SK-N-SH treated with all-trans-retinoic acid at 6 μM for 48 hours (cell line): ENCODE measurements around the gene BMPR1B.

Source experiments
- ATAC-seq: fragments of 200-7000 bp; cut with Tn5 transposase; 3 replicates; pipeline ENCODE4 v1.9.1; 2020; ENCODE audit warnings: mild to moderate bottlenecking, moderate library complexity
- ARNTL ChIP-seq: fragments of 450-650 bp; formaldehyde crosslinking; IDR thresholded peaks from 2 replicates; pipeline ENCODE4 v1.5.0; 2020; ENCODE audit warnings: low read depth, mild to moderate bottlenecking, moderate library complexity, borderline replicate concordance
- BACH2 ChIP-seq: fragments of 250-450 bp; sonication (Bioruptor Pico); IDR thresholded peaks from 2 replicates; pipeline ENCODE4 v1.9.0; 2021; ENCODE audit warnings: mild to moderate bottlenecking, borderline replicate concordance
- CSDC2 ChIP-seq: fragments of 250-450 bp; sonication (Bioruptor Pico); IDR thresholded peaks from 2 replicates; pipeline ENCODE4 v1.5.0; 2020; ENCODE audit warnings: mild to moderate bottlenecking, moderate library complexity
- CSRNP3 ChIP-seq: fragments of 250-450 bp; sonication (Bioruptor Pico); IDR thresholded peaks from 2 replicates; pipeline ENCODE4 v1.5.1; 2021; ENCODE audit warnings: mild to moderate bottlenecking, moderate library complexity
- ESRRG ChIP-seq: fragments of 250-450 bp; sonication (Bioruptor Pico); IDR thresholded peaks from 2 replicates; pipeline ENCODE4 v1.6.1; 2021; ENCODE audit warnings: mild to moderate bottlenecking
- GLIS3 ChIP-seq: fragments of 250-450 bp; sonication (Bioruptor Pico); IDR thresholded peaks from 2 replicates; pipeline ENCODE4 v1.5.0; 2020; ENCODE audit warnings: mild to moderate bottlenecking, moderate library complexity
- OSR1 ChIP-seq: fragments of 250-450 bp; sonication (Bioruptor Pico); IDR thresholded peaks from 2 replicates; pipeline ENCODE4 v1.8.0; 2022; ENCODE audit warnings: moderate library complexity, mild to moderate bottlenecking, inconsistent platforms
- PATZ1 ChIP-seq: fragments of 250-450 bp; sonication (Bioruptor Pico); IDR thresholded peaks from 2 replicates; pipeline ENCODE4 v1.8.0; 2020; ENCODE audit warnings: mild to moderate bottlenecking, moderate library complexity, borderline replicate concordance
- RARB ChIP-seq: fragments of 250-450 bp; sonication (Bioruptor Pico); IDR thresholded peaks from 2 replicates; pipeline ENCODE4 v1.8.0; 2021; ENCODE audit warnings: mild to moderate bottlenecking, moderate library complexity
- TCF4 ChIP-seq: fragments of 250-450 bp; sonication (Bioruptor Pico); IDR thresholded peaks from 2 replicates; pipeline ENCODE4 v1.8.0; 2021; ENCODE audit warnings: mild to moderate bottlenecking, moderate library complexity, borderline replicate concordance
- TOX ChIP-seq: fragments of 250-450 bp; sonication (Bioruptor Pico); IDR thresholded peaks from 2 replicates; pipeline ENCODE4 v1.8.0; 2021; ENCODE audit warnings: mild to moderate bottlenecking, moderate library complexity, borderline replicate concordance
- TSHZ2 ChIP-seq: fragments of 250-450 bp; sonication (Bioruptor Pico); IDR thresholded peaks from 2 replicates; pipeline ENCODE4 v1.5.0; 2020; ENCODE audit warnings: mild to moderate bottlenecking, moderate library complexity
- ZC3H10 ChIP-seq: fragments of 250-450 bp; sonication (Bioruptor Pico); IDR thresholded peaks from 2 replicates; pipeline ENCODE4 v1.5.1; 2021; ENCODE audit warnings: mild to moderate bottlenecking, moderate library complexity
- ZFP3 ChIP-seq: fragments of 250-450 bp; sonication (Bioruptor Pico); IDR thresholded peaks from 2 replicates; pipeline ENCODE4 v1.5.0; 2020; ENCODE audit warnings: mild to moderate bottlenecking, moderate library complexity
- ZFP30 ChIP-seq: fragments of 450-650 bp; formaldehyde crosslinking; IDR thresholded peaks from 2 replicates; pipeline ENCODE4 v1.5.0; 2022; ENCODE audit warnings: mild to moderate bottlenecking, moderate library complexity
- ZNF70 ChIP-seq: fragments of 450-650 bp; formaldehyde crosslinking; IDR thresholded peaks from 2 replicates; pipeline ENCODE4 v1.5.0; 2020; ENCODE audit warnings: mild to moderate bottlenecking, moderate library complexity
- ZNF8 ChIP-seq: fragments of 450-650 bp; formaldehyde crosslinking; IDR thresholded peaks from 2 replicates; pipeline ENCODE4 v1.5.0; 2020; ENCODE audit warnings: mild to moderate bottlenecking, moderate library complexity
- TF ChIP-seq, protein P1 (sequence below): fragments of 250-450 bp; sonication (Bioruptor Pico); IDR thresholded peaks from 2 replicates; pipeline ENCODE4 v1.5.1; 2020; ENCODE audit warnings: low read depth, mild to moderate bottlenecking, moderate library complexity

The BMPR1B gene

DNA sequence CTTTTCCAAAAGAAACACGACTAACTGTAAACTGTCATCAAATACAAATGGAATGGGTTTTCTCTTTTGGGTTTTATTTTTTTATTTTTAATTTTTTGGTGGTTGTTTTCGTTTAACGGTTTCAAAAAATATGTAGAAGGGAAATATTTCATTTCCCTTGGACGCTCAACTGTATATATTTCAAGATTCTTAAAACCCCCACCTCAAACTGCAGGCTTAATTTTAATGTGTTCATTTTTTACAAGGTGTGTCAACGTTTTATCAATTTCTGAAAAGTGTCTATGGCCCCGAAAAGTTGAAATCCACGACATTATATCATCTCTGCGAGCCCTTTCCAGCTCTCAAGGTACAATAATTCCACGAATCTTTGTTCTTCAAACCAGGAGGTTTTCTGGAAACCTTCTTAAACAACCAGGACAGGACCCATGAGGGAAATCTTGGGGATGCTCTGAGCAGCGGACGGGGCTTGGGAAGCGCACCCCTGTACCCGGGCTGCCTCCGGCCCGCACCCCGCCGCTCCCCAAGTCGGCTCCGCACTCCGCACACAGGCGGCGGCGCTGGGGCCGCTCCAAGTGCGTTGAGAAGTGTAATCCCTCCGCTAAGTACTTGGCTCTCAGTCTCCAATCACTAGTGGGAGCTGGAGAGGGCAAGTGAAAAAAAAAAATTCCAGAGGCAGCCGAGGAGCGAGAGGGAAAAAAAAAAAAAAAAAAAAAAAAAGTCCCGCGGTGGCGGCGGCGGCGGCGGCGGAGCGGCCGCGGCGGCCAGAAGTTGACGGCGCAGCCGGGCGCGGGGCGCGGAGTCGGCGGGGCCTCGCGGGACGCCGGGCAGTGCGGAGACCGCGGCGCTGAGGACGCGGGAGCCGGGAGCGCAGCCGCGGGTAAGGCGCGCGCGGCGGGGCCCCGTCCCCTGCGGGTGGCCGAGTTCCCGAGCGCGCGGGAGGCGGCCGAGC, at the start of gene BMPR1B:
Gene BMPR1B, plus strand, starts transcription at position 764 of the 949 bp plus-strand sequence. CDS start 346,470 bp downstream, outside the sequence.
- TF ChIP-seq GLIS3 (CRISPR knock-in tag) = no peak
- TF ChIP-seq ESRRG (CRISPR knock-in tag) = no peak
- no peak for TF ChIP-seq TCF4 (CRISPR knock-in tag)
- TF ChIP-seq ARNTL (CRISPR knock-in tag) = no peak
- TF ChIP-seq ZNF70 = no peak
- no peak for TF ChIP-seq RARB (CRISPR knock-in tag)
- no peak for TF ChIP-seq BACH2 (CRISPR knock-in tag)
- no peak for TF ChIP-seq PATZ1 (CRISPR knock-in tag)
- no peak for TF ChIP-seq CSRNP3 (CRISPR knock-in tag)
- TF ChIP-seq ZNF8 (CRISPR knock-in tag) = no peak
- TF ChIP-seq CSDC2 (CRISPR knock-in tag) = no peak
- no peak for TF ChIP-seq ZC3H10 (CRISPR knock-in tag)
- TF ChIP-seq ZFP30 (CRISPR knock-in tag) = no peak
- peak; percentile 74 for ATAC-seq

DNA sequence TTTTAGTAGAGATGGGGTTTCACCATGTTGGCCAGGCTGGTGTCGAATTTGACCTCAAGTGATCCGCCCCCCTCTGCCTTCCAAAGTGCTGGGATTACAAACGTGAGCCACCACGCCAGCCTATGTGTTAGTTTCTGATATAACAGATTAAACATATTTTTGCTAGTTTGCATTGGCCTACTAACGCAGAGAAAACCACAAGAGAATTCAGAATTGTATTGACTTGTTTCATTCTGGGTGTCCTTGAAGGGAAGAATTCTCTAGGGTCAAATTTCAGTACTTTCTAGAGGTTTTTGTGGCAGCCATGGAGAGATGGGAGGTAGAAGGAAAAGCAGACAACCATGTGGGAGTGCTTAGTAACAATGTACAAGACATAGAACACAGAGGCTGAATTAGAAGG, 46.1 kb upstream of the BMPR1B start:
- no peak for ATAC-seq
- TF ChIP-seq TCF4 (CRISPR knock-in tag) (no peak), ZFP30 (CRISPR knock-in tag) (no peak), BACH2 (CRISPR knock-in tag) (no peak), RARB (CRISPR knock-in tag) (no peak)

DNA sequence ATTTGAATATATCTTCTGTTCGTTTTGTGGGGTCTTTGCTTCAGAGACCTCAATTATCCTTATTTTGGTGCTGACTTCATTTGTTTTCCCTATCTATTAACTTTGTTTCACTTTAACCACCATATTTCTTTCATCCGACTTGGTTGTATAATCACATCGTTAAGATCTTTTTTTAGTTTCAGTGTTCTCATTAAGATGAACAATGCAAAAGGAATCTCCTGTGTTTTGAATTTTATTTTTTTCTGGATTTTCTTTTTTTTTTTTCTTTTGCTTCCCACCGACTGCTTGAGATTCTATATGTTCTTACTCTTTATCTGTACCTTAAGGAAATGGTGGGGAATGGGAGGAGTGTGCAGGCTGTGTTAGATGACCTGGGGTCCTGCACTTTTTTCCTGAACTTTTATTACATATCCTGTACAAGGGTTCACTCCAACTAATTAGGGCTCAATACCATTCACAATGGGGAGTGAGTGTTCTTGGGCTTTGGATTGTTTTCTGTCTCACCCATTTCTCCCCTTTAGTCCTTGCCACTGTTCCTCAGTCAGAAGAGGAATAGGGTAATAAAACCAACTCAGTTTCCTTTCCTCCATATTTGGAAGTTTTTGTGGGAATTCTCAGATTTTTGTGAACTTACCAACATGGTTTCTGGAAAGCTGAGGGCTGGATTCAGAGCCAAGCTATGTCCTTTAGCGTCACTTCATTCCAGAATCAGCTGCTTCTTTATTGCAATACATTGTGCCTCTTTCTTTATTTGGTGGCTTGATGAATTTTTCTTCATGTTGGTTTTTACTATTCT, 43.2 kb upstream of the BMPR1B start:
- no peak for TF ChIP-seq TOX (CRISPR knock-in tag)
- no peak for TF ChIP-seq OSR1
- no peak for TF ChIP-seq PATZ1 (CRISPR knock-in tag)
- TF ChIP-seq BACH2 (CRISPR knock-in tag) = no peak
- TF ChIP-seq TSHZ2 = no peak
- TF ChIP-seq, protein P1, sequence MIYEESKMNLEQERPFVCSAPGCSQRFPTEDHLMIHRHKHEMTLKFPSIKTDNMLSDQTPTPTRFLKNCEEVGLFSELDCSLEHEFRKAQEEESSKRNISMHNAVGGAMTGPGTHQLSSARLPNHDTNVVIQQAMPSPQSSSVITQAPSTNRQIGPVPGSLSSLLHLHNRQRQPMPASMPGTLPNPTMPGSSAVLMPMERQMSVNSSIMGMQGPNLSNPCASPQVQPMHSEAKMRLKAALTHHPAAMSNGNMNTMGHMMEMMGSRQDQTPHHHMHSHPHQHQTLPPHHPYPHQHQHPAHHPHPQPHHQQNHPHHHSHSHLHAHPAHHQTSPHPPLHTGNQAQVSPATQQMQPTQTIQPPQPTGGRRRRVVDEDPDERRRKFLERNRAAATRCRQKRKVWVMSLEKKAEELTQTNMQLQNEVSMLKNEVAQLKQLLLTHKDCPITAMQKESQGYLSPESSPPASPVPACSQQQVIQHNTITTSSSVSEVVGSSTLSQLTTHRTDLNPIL (CRISPR knock-in tag) = no peak
- TF ChIP-seq ZFP3 = no peak
- ATAC-seq = no peak
